ENCODE data around the gene RDH11.

Gene RDH11

GRCh38 chr14:67645414-67645813 lies 50.1 kb downstream of the RDH11 start:
- no peak for DNase-seq

- no peak for DNase-seq
Observed at GRCh38 chr14:67644428-67644827, 51.1 kb downstream of the RDH11 start.

- no peak for DNase-seq
Observed at GRCh38 chr14:67643713-67644112, 51.9 kb downstream of the RDH11 start.

GRCh38 chr14:67641902-67642749 lies 53.4 kb downstream of the RDH11 start:
- DNase-seq, result no peak

GRCh38 chr14:67641480-67641879 lies 54.1 kb downstream of the RDH11 start:
- DNase-seq, result no peak

- no peak for DNase-seq
Observed at GRCh38 chr14:67638642-67639041, 56.9 kb downstream of the RDH11 start.

GRCh38 chr14:67636361-67636919 lies 59.1 kb downstream of the RDH11 start:
- DNase-seq, result no peak

GRCh38 chr14:67633451-67634147 lies 62.0 kb downstream of the RDH11 start:
- DNase-seq, result no peak

- no peak for DNase-seq
Observed at GRCh38 chr14:67630938-67631337, 64.6 kb downstream of the RDH11 start.

GRCh38 chr14:67630186-67630585 lies 65.4 kb downstream of the RDH11 start:
- no peak for DNase-seq

GRCh38 chr14:67627519-67627918 lies 68.0 kb downstream of the RDH11 start:
- DNase-seq, result no peak

Measured in bone marrow (tissue), 2 donors.